Measurements from ENCODE around the gene SART1. TPM values are rescaled to one million over a fixed set of nuclear protein-coding genes. Genes with fewer than 3 reads are reported as not detected.

Gene SART1
- total and polyA plus RNA-seq, 10 of the 15 experiments (the other 5 are each of a cell fraction or from before 2014, with no cell fraction given), result 6.2 to 60.5 (median 37.4) TPM

- TF ChIP-seq MYB (IDR thresholded peaks at IDR 0.05; ENCODE audit: borderline replicate concordance, low read depth, low read length) (no peak), EZH2 (IDR thresholded peaks at IDR 0.05; ENCODE audit: borderline replicate concordance, control insufficient read depth, low read depth, low read length) (no peak), MTA2 (IDR thresholded peaks at IDR 0.05; ENCODE audit: low read depth) (no peak), ZZZ3 (IDR thresholded peaks at IDR 0.05; ENCODE audit: control insufficient read depth, insufficient read length, low read depth) (no peak)
Observed at GRCh38 chr11:65942531-65942930, 19.0 kb upstream of the SART1 start (continued).

GRCh38 chr11:65944191-65944590 is 17.3 kb upstream of the SART1 start:
- BruUV-seq (replicated peaks), result no TSS peak
- H3K4me2 ChIP-seq (ENCODE audit: control insufficient read depth, insufficient read depth), result no peak overlapping the region
- in situ Hi-C loops (cut with MboI), result no loop called here
- ChIA-PET SMC1A (ENCODE audit: uncharacterized antibody, unreplicated experiment) (no interaction called here), POLR2A (no interaction called here), CTCF (interaction anchor here (0.7 to 2.2 kb wide), 4 partner anchors 8 to 102 kb away, joined by 3 to 6 read pairs (median 4); no protein-coding TSS in a partner anchor), RAD21 (ENCODE audit: unreplicated experiment) (no interaction called here)
- ATAC-seq (no peak), FAIRE-seq (no peak), DNase-seq (ENCODE audit: low read depth, low spot score) (no peak)
- no peaks in the 10 kb centered on the region for H3K79me2 ChIP-seq (ENCODE audit: control insufficient read depth, insufficient read depth, low read length)
- H4K20me1 ChIP-seq (ENCODE audit: control insufficient read depth, insufficient read depth), result no peaks in the 10 kb centered on the region
- peaks cover 8% of the 10 kb centered on the region for H3K4me1 ChIP-seq (ENCODE audit: control insufficient read depth, insufficient read depth, low read length)
- H2AFZ ChIP-seq (ENCODE audit: control insufficient read depth, low read depth, low read length), result no peak overlapping the region
- no peaks in the 10 kb centered on the region for H3K9me3 ChIP-seq (replicated peaks; ENCODE audit: control insufficient read depth, insufficient read depth, low read length)
- TF ChIP-seq MXI1 (IDR thresholded peaks at IDR 0.05; ENCODE audit: low read depth, low read length) (no peak), SKIL (IDR thresholded peaks at IDR 0.05; ENCODE audit: low read depth, poor library complexity, severe bottlenecking) (no peak), HCFC1 (IDR thresholded peaks at IDR 0.05; ENCODE audit: low read length) (no peak)
- no peak overlapping the region for H3K27ac ChIP-seq (ENCODE audit: control insufficient read depth, insufficient read depth)
- WGBS (ENCODE audit: insufficient coverage, insufficient replicate concordance, low lambda C conversion rate, missing lambda C conversion rate), result 55% methylated on average over 8 of the region's 8 CpGs
- H3K4me3 ChIP-seq, result no peak overlapping the region
- intact Hi-C loops (cut with micrococcal nuclease; ENCODE audit: unreplicated experiment), result no loop called here
- H3K36me3 ChIP-seq (ENCODE audit: control insufficient read depth in 2 of 2, insufficient read depth in 2 of 2, low read length in 1 of 2), result no peaks in the 10 kb centered on the region
- H3K27me3 ChIP-seq (replicated peaks in 1 of 2; ENCODE audit: control insufficient read depth in 2 of 2, insufficient read depth in 2 of 2, low read length in 1 of 2), result no peaks in the 10 kb centered on the region
- H3K9ac ChIP-seq (ENCODE audit: control insufficient read depth, insufficient read depth, low read length), result no peak overlapping the region

Data from GM12878 (cell line).